Measurements from ENCODE around the gene ANKRD7. TPM values are rescaled to one million over a fixed set of nuclear protein-coding genes. Genes with fewer than 3 reads are reported as not detected.

The ANKRD7 gene
- total and polyA plus RNA-seq, 2 donors = 0.38 to 0.39 TPM

Other genes starting within 250 kb of the ANKRD7 start
- 63.9 TPM for gene LSM8, start 40.5 kb upstream of the ANKRD7 start, total RNA-seq
- gene LSM8, start 40.5 kb upstream of the ANKRD7 start, polyA plus RNA-seq = 73.6 TPM

Data from thymus (tissue), 2 donors.